Left lung (tissue), 10 donors: Measurements from ENCODE around the gene CCDC83. TPM values are rescaled to one million over a fixed set of nuclear protein-coding genes. Genes with fewer than 3 reads are reported as not detected.

Source experiments
- ATAC-seq: fragments of 200-7000 bp; cut with Tn5 transposase; one replicate; pipeline ENCODE4 v1.9.1; 2020; ENCODE audit warnings: moderate library complexity
- DNase-seq, 4 donors: peaks; one replicate each; pipeline ENCODE4 v3.0.0-alpha.2; 2013 to 2020
- H3K27ac ChIP-seq, 2 donors: fragments of 200-600 bp; sonication (generic) in 1 of 2; one replicate each; pipeline versions ENCODE4 v1.5.0 to v1.8.0; 2020 to 2021
- H3K27me3 ChIP-seq, 2 donors: fragments of 200-600 bp; sonication (generic) in 1 of 2; one replicate each; pipeline versions ENCODE4 v1.5.0 to v1.8.0; 2020 to 2021
- H3K36me3 ChIP-seq, 2 donors: fragments of 200-600 bp; sonication (generic) in 1 of 2; one replicate each; pipeline versions ENCODE4 v1.5.0 to v1.8.0; 2020 to 2021
- H3K4me1 ChIP-seq, 2 donors: fragments of 200-600 bp; one replicate each; pipeline ENCODE4 v1.8.0; 2021
- H3K4me3 ChIP-seq, 2 donors: fragments of 200-600 bp; sonication (generic) in 1 of 2; one replicate each; pipeline versions ENCODE4 v1.5.0 to v1.8.0; 2020 to 2021; ENCODE audit warnings: mild to moderate bottlenecking in 1 of 2
- H3K9me3 ChIP-seq, 2 donors: fragments of 200-600 bp; sonication (generic) in 1 of 2; one replicate each; pipeline versions ENCODE4 v1.5.0 to v1.8.0; 2020 to 2021
- CTCF ChIP-seq, 2 donors: fragments of 200-600 bp; sonication (generic) in 1 of 2; IDR thresholded peaks; one replicate each; pipeline versions ENCODE4 v1.5.0 to v1.8.0; 2021; ENCODE audit warnings: antibody characterized with exemption in 2 of 2
- intact Hi-C, 2 donors: fragments of 100-400 bp; cut with DNase I; formaldehyde crosslinking; loops; one replicate each; pipeline versions ENCODE4 v1.11.2 to v1.14.2; 2022
- polyA plus RNA-seq, 6 donors: library from polyadenylated mRNA; unstranded; fragments of 120-200 nt; gene quantifications; one replicate each; pipeline ENCODE4 v1.2.1, GENCODE V29; 2013; ENCODE audit not compliant: insufficient read length in 6 of 6
- total RNA-seq, 2 donors: library from RNA; stranded (reverse); fragmentation: NEBNext Ultra II Directional; extraction: Animal tissue kit (Norgen Biotek cat#: 25700); gene quantifications; one replicate each; pipeline ENCODE4 v1.2.1, GENCODE V29; 2021
- donor health status: DM: no; HTN: yes; CAD: no.
- donor health status: DM: no; HTN: no; CAD: no.

Gene CCDC83
- total and polyA plus RNA-seq, 8 donors, result not detected

- Histone ChIP-seq H3K27me3 (peaks cover 0 to 28% of the 10 kb centered on the region in 2 donors), H3K4me1 (peaks cover 3 to 17% of the 10 kb centered on the region in 2 donors), H3K27ac (no peak overlapping the region), H3K36me3 (no peaks in the 10 kb centered on the region), H3K9me3 (no peaks in the 10 kb centered on the region), H3K4me3 (peak overlapping the region; percentile 52 to 54)
- ATAC-seq, result peak; percentile 1
- no peak for DNase-seq
- no peak for TF ChIP-seq CTCF (IDR thresholded peaks at IDR 0.05)
- intact Hi-C loops, result no loop called here
These were observed 45.3 kb upstream of the CCDC83 start for GRCh38 chr11:85809863-85810262.

GRCh38 chr11:85810521-85810870, 44.7 kb upstream of the CCDC83 start:
- no peaks in the 10 kb centered on the region for H3K9me3 ChIP-seq
- peaks cover 3 to 17% of the 10 kb centered on the region in 2 donors for H3K4me1 ChIP-seq
- no peak for TF ChIP-seq CTCF (IDR thresholded peaks at IDR 0.05)
- H3K27me3 ChIP-seq, result peaks cover 0 to 28% of the 10 kb centered on the region in 2 donors
- H3K4me3 ChIP-seq, result peak overlapping the region; percentile 52 to 54
- peak overlapping the region in 1 of 2 donors; percentile 55 for H3K27ac ChIP-seq
- DNase-seq (peak in 1 of 4 donors; percentile 57), ATAC-seq (peak; percentile 6)
- H3K36me3 ChIP-seq, result no peaks in the 10 kb centered on the region
- intact Hi-C loops, result no loop called here

- no peaks in the 10 kb centered on the region for H3K9me3 ChIP-seq
- H3K36me3 ChIP-seq, result no peaks in the 10 kb centered on the region
- H3K27me3 ChIP-seq, result peaks cover 0 to 28% of the 10 kb centered on the region in 2 donors
- no peak for TF ChIP-seq CTCF (IDR thresholded peaks at IDR 0.05)
- peaks cover 3 to 17% of the 10 kb centered on the region in 2 donors for H3K4me1 ChIP-seq
- DNase-seq (peak; percentile 62 to 93 (median 76)), ATAC-seq (peak; percentile 97)
- intact Hi-C loops, result no loop called here
- H3K27ac ChIP-seq, result peak within 1 kb of the TSS in 1 of 2 donors; percentile 55
- H3K4me3 ChIP-seq, result peak within 1 kb of the TSS; percentile 52 to 54
These were observed 44.1 kb upstream of the CCDC83 start, which contains the start of gene SYTL2 for GRCh38 chr11:85810871-85811611. Gene SYTL2 (minus strand): TSS chr11:85811141. CDS start chr11:85757725, 53,416 bp downstream.

GRCh38 chr11:85811624-85812023, 43.6 kb upstream of the CCDC83 start:
- Histone ChIP-seq H3K4me1 (peaks cover 3 to 17% of the 10 kb centered on the region in 2 donors), H3K27ac (no peak overlapping the region), H3K4me3 (peak overlapping the region; percentile 52 to 54), H3K27me3 (peaks cover 0 to 28% of the 10 kb centered on the region in 2 donors), H3K9me3 (no peaks in the 10 kb centered on the region), H3K36me3 (no peaks in the 10 kb centered on the region)
- intact Hi-C loops, result no loop called here
- no peak for TF ChIP-seq CTCF (IDR thresholded peaks at IDR 0.05)
- ATAC-seq (no peak), DNase-seq (no peak)

GRCh38 chr11:85813721-85814120, 41.5 kb upstream of the CCDC83 start:
- H3K27ac ChIP-seq, result no peak overlapping the region
- peaks cover 3 to 17% of the 10 kb centered on the region in 2 donors for H3K4me1 ChIP-seq
- intact Hi-C loops, result no loop called here
- no peak for TF ChIP-seq CTCF (IDR thresholded peaks at IDR 0.05)
- H3K27me3 ChIP-seq, result peaks cover 0 to 28% of the 10 kb centered on the region in 2 donors
- peak; percentile 56 for ATAC-seq
- no peaks in the 10 kb centered on the region for H3K9me3 ChIP-seq
- peak in 2 of 4 donors; percentile 46 to 60 for DNase-seq
- no peak overlapping the region for H3K4me3 ChIP-seq
- no peaks in the 10 kb centered on the region for H3K36me3 ChIP-seq
